GM12875 (cell line): ENCODE results near the gene CBLB.

ENCODE experiments used
- H3K4me3 ChIP-seq: one replicate; pipeline ENCODE4 v1.5.1; 2011; ENCODE audit warnings: low read depth, low read length, control low read depth
- CTCF ChIP-seq: IDR thresholded peaks from 2 replicates; pipeline ENCODE4 v1.5.1; 2011; ENCODE audit warnings: low read depth, mild to moderate bottlenecking, control low read depth, inconsistent platforms, low read length, moderate library complexity, borderline replicate concordance; ENCODE audit not compliant: insufficient read depth

CBLB gene

GRCh38 chr3:105847865-105848264, 20.9 kb downstream of the CBLB start:
- TF ChIP-seq CTCF, result no peak
- no peak overlapping the region for H3K4me3 ChIP-seq

- no peak for TF ChIP-seq CTCF
Observed at GRCh38 chr3:105847452-105847851, 21.4 kb downstream of the CBLB start.

GRCh38 chr3:105846809-105847208, 22.0 kb downstream of the CBLB start:
- no peak for TF ChIP-seq CTCF
- no peak overlapping the region for H3K4me3 ChIP-seq

More at GRCh38 chr3:105847452-105847851, 21.4 kb downstream of the CBLB start:
- no peak overlapping the region for H3K4me3 ChIP-seq

DNA sequence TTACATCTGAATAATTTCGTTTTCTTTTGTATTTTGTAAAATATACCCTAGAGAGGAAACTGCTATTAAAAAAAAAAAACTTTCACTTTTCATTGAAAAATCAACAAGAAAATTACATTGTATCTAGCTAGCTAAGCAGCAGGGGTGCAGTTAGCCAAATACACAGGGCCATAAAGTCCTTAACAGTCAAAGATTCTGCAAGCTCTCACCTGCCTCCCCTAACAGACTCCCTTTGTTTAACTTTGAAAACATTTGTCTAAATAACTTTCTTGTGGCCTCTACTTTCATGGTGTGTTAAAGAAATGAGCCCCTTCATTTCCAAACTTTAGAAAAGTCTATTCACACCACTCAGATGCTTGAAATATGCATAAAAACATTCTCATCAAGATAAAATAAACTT, 23.3 kb downstream of the CBLB start:
- no peak overlapping the region for H3K4me3 ChIP-seq
- TF ChIP-seq CTCF, result no peak

- no peak for TF ChIP-seq CTCF
- no peak overlapping the region for H3K4me3 ChIP-seq
Observed at GRCh38 chr3:105844704-105845103, 24.1 kb downstream of the CBLB start.

DNA sequence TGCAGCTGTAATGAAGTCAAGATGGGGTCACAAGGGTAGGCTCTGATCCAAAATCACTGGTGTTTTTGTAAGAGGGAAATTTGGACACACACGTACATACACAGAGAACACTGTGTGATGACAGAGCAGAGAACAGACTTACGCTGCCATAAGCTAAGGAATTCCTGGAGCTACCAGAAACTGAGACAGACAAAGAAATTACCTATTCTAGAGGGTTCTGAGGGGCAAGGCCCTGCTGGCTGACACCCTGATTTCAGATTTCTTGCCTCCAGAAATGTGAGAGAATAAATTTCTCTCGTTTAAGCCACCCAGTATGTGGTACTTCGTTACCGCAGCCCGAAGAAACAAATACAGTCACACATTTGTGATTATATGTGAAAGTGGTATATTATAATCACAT, 24.8 kb downstream of the CBLB start:
- H3K4me3 ChIP-seq, result no peak overlapping the region
- TF ChIP-seq CTCF, result no peak

GRCh38 chr3:105842943-105843342, 25.9 kb downstream of the CBLB start:
- no peak for TF ChIP-seq CTCF
- no peak overlapping the region for H3K4me3 ChIP-seq
